Suppressor macrophage (primary cell): ENCODE results near the gene ETS1.
A peak's percentile ranks its signal among the peaks of the same experiment; 100 is the strongest.

ENCODE experiments used
- DNase-seq, 4 experiments: peaks; one replicate each; pipeline ENCODE4 v3.0.0-alpha.2; 2020 to 2022

The ETS1 gene

GRCh38 chr11:128593281-128593680, 5.9 kb upstream of the ETS1 start:
- no peak for DNase-seq

GRCh38 chr11:128592454-128592853, 5.1 kb upstream of the ETS1 start:
- DNase-seq = no peak

- no peak for DNase-seq
Observed at GRCh38 chr11:128590587-128590986, 3.2 kb upstream of the ETS1 start.

- DNase-seq = no peak
Observed at GRCh38 chr11:128589998-128590397, 2.6 kb upstream of the ETS1 start.

- no peak for DNase-seq
Observed at GRCh38 chr11:128588093-128588492, 735 bp upstream of the ETS1 start.

GRCh38 chr11:128586689-128587088, 669 bp downstream of the ETS1 start:
- DNase-seq = no peak

GRCh38 chr11:128585498-128586238, 1.7 kb downstream of the ETS1 start:
- DNase-seq = no peak

- DNase-seq = no peak
Observed at GRCh38 chr11:128584253-128584652, 3.1 kb downstream of the ETS1 start.

GRCh38 chr11:128582496-128583366, 4.6 kb downstream of the ETS1 start:
- DNase-seq = peak; percentile 54 to 73 (median 62)

- no peak for DNase-seq
Observed at GRCh38 chr11:128581561-128582272, 5.6 kb downstream of the ETS1 start.

- DNase-seq = peak in 1 of 4 experiments; percentile 16
Observed at GRCh38 chr11:128580612-128581011, 6.7 kb downstream of the ETS1 start.

GRCh38 chr11:128579798-128580504, 7.4 kb downstream of the ETS1 start:
- peak; percentile 10 to 75 (median 41) for DNase-seq

GRCh38 chr11:128576555-128576954, 10.8 kb downstream of the ETS1 start:
- no peak for DNase-seq

- DNase-seq = peak; percentile 52 to 70 (median 66)
Observed at GRCh38 chr11:128575961-128576350, 11.4 kb downstream of the ETS1 start.

GRCh38 chr11:128575174-128575960, 12.0 kb downstream of the ETS1 start:
- peak in 2 of 4 experiments; percentile 24 to 34 for DNase-seq

- DNase-seq = no peak
Observed at GRCh38 chr11:128574576-128575011, 12.8 kb downstream of the ETS1 start.

- DNase-seq = no peak
Observed at GRCh38 chr11:128573638-128574037, 13.7 kb downstream of the ETS1 start.

- DNase-seq = no peak
Observed at GRCh38 chr11:128572965-128573364, 14.4 kb downstream of the ETS1 start.

GRCh38 chr11:128570632-128571031, 16.7 kb downstream of the ETS1 start:
- no peak for DNase-seq

GRCh38 chr11:128569291-128569690, 18.1 kb downstream of the ETS1 start:
- no peak for DNase-seq

- DNase-seq = peak; percentile 57 to 72 (median 66)
Observed at GRCh38 chr11:128568166-128568778, 19.1 kb downstream of the ETS1 start.
